Thyroid gland (tissue), 4 donors: ENCODE data around the gene UBE2G1. TPM values are rescaled to one million over a fixed set of nuclear protein-coding genes. Genes with fewer than 3 reads are reported as not detected.

Experiments
- DNase-seq, 2 donors: peaks; one replicate each; pipeline ENCODE4 v3.0.0-alpha.2; 2019
- H3K27ac ChIP-seq, 3 donors: fragments of 200-600 bp; sonication (generic); 1 replicate in 2 of 3; 2 replicates in 1 of 3; pipeline ENCODE4 v1.5.1; 2016 to 2019; ENCODE audit warnings: mild to moderate bottlenecking in 1 of 3, moderate library complexity in 1 of 3
- H3K27me3 ChIP-seq: fragments of 200-600 bp; sonication (generic); one replicate; pipeline ENCODE4 v1.5.1; 2019
- H3K36me3 ChIP-seq, 2 donors: fragments of 200-600 bp; sonication (generic); one replicate each; pipeline ENCODE4 v1.5.1; 2016 to 2019
- H3K4me1 ChIP-seq, 2 donors: fragments of 200-600 bp; sonication (generic); one replicate each; pipeline ENCODE4 v1.5.1; 2017 to 2019
- H3K4me3 ChIP-seq, 3 donors: fragments of 200-600 bp; sonication (generic); replicated peaks in 1 of 3; 1 replicate in 2 of 3; 2 replicates in 1 of 3; pipeline ENCODE4 v1.5.1; 2016; ENCODE audit warnings: mild to moderate bottlenecking in 1 of 3
- H3K9me3 ChIP-seq: fragments of 200-600 bp; sonication (generic); one replicate; pipeline ENCODE4 v1.5.1; 2017
- CTCF ChIP-seq, 6 experiments: fragments of 200-600 bp in 3 of 6; fragments of 450-650 bp in 3 of 6; sonication (generic) in 3 of 6; IDR thresholded peaks; one replicate each; pipeline ENCODE4 v1.5.1; 2016 to 2019; ENCODE audit warnings: antibody characterized with exemption in 6 of 6, mild to moderate bottlenecking in 2 of 6, inconsistent platforms in 1 of 6, moderate library complexity in 1 of 6
- POLR2A ChIP-seq, 2 donors: fragments of 450-650 bp; IDR thresholded peaks; one replicate each; pipeline ENCODE4 v1.6.1; 2017; ENCODE audit warnings: antibody characterized with exemption in 2 of 2, mild to moderate bottlenecking in 2 of 2, moderate library complexity in 1 of 2
- WGBS, 2 donors: methylation state at CpG; one replicate each; pipeline ENCODE4 v1.1.5; 2017; 5-methylcytosine and 5-hydroxymethylcytosine counted together
- intact Hi-C: fragments of 100-400 bp; cut with DNase I; formaldehyde crosslinking; loops from one replicate; pipeline ENCODE4 v1.15.1; 2023
- total RNA-seq, 4 donors: library from RNA; depleted of rRNA; stranded (reverse); fragments of >200 nt; gene quantifications; one replicate each; pipeline ENCODE4 v1.2.3, GENCODE V29; 2016

UBE2G1 gene
- total RNA-seq, 4 donors from 2014 or later = 39.1 to 58.0 (median 49.4) TPM

DNA sequence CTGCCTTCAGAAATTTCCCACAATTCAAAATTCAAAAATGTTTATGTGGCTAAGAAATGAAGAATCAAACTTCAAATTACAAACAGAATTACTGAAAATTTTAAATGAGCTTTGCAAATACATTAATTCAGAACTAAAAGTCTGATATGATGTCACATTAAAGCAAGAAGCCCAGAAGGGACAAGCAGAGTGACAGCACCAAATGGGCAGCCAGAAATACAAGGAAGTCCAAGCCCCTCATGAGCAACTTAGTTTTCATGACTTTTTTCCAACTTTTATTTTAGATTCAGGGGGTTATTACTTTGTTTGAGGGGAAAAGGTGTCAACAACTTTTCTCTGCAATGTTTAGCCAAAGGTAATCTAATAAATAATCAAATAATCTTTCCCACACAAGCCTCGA is 21.5 kb downstream of the UBE2G1 start:
- no peaks in the 10 kb centered on the region for H3K27me3 ChIP-seq

GRCh38 chr17:4342535-4342934 is 23.9 kb downstream of the UBE2G1 start:
- WGBS, 2 donors = 88 to 90% methylated on average over 5 of the region's 5 CpGs
- no peaks in the 10 kb centered on the region for H3K36me3 ChIP-seq
- no peak overlapping the region for H3K4me3 ChIP-seq
- intact Hi-C loops = no loop called here
- H3K9me3 ChIP-seq = no peaks in the 10 kb centered on the region
- H3K27ac ChIP-seq = no peak overlapping the region
- H3K27me3 ChIP-seq = no peaks in the 10 kb centered on the region
- H3K4me1 ChIP-seq = peaks cover 20 to 21% of the 10 kb centered on the region in 2 donors
- no peak for DNase-seq
- no peak for TF ChIP-seq POLR2A (IDR thresholded peaks at IDR 0.05)
- TF ChIP-seq CTCF (IDR thresholded peaks at IDR 0.05) = no peak

More for the DNA sequence above, 21.5 kb downstream of the UBE2G1 start:
- no peak overlapping the region for H3K4me3 ChIP-seq
- H3K36me3 ChIP-seq = no peaks in the 10 kb centered on the region
- WGBS, 2 donors = 80 to 93% methylated on average over 1 of the region's 1 CpG
- TF ChIP-seq POLR2A (IDR thresholded peaks at IDR 0.05) (no peak), CTCF (IDR thresholded peaks at IDR 0.05) (no peak)
- no peaks in the 10 kb centered on the region for H3K9me3 ChIP-seq
- DNase-seq = no peak
- no peak overlapping the region for H3K27ac ChIP-seq
- peaks cover 13 to 21% of the 10 kb centered on the region in 2 donors for H3K4me1 ChIP-seq
- intact Hi-C loops = no loop called here

DNA sequence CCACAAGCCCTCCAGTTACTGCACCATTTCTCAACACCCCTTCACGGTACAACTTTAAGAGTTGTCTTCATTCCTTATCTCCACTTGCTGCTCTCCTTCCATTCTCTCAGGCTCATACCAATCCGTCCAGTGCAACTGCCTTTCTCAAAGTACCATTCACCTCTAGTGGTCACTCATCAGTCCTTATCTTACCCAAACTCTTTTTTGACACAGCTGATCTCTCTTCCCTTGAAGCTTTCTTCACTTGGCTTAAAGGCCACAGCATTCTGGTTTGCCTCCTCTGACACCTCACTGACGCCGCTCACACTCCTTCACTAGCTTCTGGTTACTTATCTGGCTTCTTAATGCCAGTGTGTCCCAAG is 24.9 kb downstream of the UBE2G1 start:
- TF ChIP-seq POLR2A (IDR thresholded peaks at IDR 0.05) (no peak), CTCF (IDR thresholded peaks at IDR 0.05) (no peak)
- H3K4me1 ChIP-seq = peaks cover 20 to 21% of the 10 kb centered on the region in 2 donors
- no peak overlapping the region for H3K27ac ChIP-seq
- H3K27me3 ChIP-seq = no peaks in the 10 kb centered on the region
- 77 to 82% methylated on average over 4 of the region's 4 CpGs for WGBS, 2 donors
- H3K4me3 ChIP-seq = no peak overlapping the region
- H3K9me3 ChIP-seq = no peaks in the 10 kb centered on the region
- no peak for DNase-seq
- H3K36me3 ChIP-seq = no peaks in the 10 kb centered on the region
- intact Hi-C loops = no loop called here

- 74 to 78% methylated on average over 5 of the region's 5 CpGs for WGBS, 2 donors
- intact Hi-C loops = no loop called here
- Histone ChIP-seq H3K4me1 (peaks cover 19% of the 10 kb centered on the region in 2 donors), H3K27ac (no peak overlapping the region), H3K36me3 (no peaks in the 10 kb centered on the region), H3K9me3 (no peaks in the 10 kb centered on the region), H3K4me3 (no peak overlapping the region), H3K27me3 (no peaks in the 10 kb centered on the region)
- no peak for TF ChIP-seq POLR2A (IDR thresholded peaks at IDR 0.05)
- no peak for TF ChIP-seq CTCF (IDR thresholded peaks at IDR 0.05)
- DNase-seq = no peak
These were observed 25.4 kb downstream of the UBE2G1 start for GRCh38 chr17:4340914-4341615.

- Histone ChIP-seq H3K4me1 (peaks cover 9 to 21% of the 10 kb centered on the region in 2 donors), H3K9me3 (no peaks in the 10 kb centered on the region), H3K27me3 (no peaks in the 10 kb centered on the region), H3K36me3 (no peaks in the 10 kb centered on the region), H3K27ac (no peak overlapping the region), H3K4me3 (no peak overlapping the region)
- intact Hi-C loops = no loop called here
- TF ChIP-seq POLR2A (IDR thresholded peaks at IDR 0.05) (no peak), CTCF (IDR thresholded peaks at IDR 0.05) (no peak)
- DNase-seq = no peak
- 60 to 63% methylated on average over 5 of the region's 5 CpGs for WGBS, 2 donors
These were observed 31.5 kb downstream of the UBE2G1 start for GRCh38 chr17:4334776-4335584.
